RPMI7951 (cell line): Measurements from ENCODE around the gene YWHAQ. TPM values are rescaled to one million over a fixed set of nuclear protein-coding genes. Genes with fewer than 3 reads are reported as not detected.
"Not testable (repeated sequence)": the region's sequence is repeated elsewhere in the genome, so short reads cannot be mapped to it uniquely, and the experiment has no call there.

Experiments used
- DNase-seq: peaks from one replicate; pipeline ENCODE4 v3.0.0-alpha.2; 2012; ENCODE audit warnings: low read depth
- total RNA-seq: library from RNA; depleted of rRNA; stranded (reverse); fragments of >200 nt; shearing (Covaris generic); gene quantifications from 2 replicates; pipeline ENCODE4 v1.2.3, GENCODE V29; 2014

YWHAQ gene
- total RNA-seq, 1 experiment from 2014 or later, result 1,267 TPM

DNA sequence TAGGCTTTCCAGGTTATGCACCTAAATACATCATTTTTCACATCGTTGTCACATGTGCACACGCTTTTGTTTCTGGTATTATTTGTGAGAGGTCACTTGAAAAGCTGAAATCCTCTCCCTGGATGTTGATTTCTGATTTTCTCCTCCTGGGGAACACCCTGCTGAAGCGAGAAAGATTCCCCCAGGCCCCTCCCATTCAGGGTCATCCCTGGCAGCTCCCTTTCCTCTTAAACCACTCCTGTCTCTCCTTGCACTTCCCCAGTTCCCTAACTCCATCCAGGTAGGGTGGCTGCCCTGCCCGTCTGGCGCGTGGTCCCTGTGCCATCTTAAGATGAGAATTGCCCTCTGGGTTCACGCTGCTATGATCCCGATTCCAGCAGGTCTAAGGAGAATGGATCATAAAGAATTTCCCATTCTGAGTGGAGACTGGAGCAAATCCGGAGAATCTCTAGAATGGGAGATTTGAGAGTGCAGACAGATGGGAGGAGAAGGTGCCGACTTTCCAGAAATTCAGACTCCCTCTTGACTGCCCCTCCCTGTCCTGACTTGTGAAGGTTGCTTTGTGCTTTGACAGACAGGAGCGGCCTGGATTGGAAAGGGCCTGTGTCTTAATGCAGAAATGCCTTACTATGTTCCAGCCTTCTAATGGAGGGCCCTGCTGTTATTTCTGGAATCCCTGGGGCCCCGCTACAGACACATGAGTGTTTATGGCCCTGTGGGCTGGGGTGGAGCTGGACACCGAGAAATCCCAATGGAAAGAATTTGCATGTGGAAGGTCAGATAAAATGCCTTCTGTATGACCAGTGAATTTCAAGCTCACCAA, 1.3 kb upstream of the YWHAQ start:
- peak; percentile 63 for DNase-seq

DNA sequence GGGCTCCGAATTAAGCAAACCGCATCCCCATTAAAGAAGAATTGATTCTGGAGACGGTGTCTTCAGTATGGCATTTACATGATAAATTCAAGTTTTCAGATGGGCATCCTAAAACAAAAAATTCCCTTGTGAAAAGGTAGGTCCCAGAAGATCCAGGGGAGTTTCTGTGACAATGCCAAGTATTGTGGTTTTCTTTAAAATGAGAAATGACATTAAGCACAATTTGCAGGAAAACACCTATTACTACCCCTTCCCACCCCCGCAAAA, 689 bp upstream of the YWHAQ start:
- no peak for DNase-seq

DNA sequence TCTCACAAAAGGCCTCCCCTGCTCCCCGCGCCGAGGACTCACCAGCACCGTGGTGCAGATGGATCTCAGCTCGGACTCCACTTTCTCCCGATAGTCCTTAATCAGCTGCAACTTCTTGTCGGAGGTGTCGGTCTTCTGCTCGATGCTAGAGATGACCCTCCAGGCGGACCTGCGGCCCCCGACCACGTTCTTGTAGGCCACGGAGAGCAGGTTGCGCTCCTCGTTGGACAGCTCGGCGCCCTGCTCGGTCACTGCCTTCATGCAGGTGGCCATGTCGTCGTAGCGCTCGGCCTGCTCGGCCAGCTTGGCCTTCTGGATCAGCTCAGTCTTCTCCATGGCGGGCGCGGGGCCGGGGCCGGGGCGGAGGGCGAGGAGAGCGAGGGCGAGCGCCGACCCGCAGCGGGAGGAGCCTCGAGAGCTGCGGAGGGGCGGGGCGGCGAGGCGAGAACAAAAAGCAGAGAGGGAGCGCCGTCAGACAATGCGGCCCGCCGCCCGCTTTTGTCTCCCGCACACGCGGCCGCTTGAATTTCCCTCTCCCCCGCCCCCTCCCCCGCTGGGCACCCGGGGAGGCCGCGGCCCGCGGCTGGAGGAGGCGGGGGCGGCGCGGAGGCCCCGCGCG, 571 bp downstream of the YWHAQ start:
- peak; percentile 83 for DNase-seq

DNA sequence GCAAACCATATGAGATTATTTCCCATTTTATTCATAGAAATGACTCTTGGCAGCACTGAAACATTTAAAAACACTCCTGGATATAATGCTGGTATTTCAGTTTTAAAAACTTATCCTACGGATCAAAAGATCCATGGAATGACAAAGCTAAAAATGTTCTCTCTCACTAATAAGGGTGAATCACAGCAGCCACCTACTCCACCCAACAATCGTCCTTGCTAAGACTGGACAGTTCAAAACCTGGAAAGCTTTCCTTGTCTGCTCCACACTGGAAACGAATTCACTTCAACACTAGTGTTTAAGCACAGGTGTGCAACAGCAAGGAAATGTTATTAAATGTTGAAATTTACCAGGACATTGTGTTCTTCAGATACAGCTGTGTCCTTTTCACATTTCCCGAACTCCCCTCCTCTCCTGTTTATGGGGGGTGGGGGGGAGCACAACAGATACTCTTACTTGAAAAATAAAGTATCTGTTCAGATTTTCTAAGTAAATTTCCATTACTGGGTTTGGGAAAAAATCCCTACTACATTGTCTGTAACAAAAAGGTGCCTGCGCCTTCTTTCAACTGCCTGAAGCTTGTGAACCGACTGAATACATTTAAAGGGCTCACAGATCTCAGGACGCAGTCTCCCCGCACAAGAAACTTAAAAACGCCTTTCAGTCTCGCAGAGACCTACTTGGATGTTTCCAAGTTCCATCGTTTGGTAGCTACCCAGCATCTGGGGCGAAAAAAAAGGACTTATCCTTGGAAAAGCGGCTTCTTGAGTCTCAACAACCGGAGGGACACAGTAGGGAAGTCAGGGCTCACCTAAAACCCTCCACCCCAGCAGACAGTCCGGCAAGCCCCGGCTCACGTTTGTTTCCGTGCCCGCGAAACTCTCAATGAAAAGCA, 1.3 kb downstream of the YWHAQ start:
- DNase-seq, result peak; percentile 66

DNA sequence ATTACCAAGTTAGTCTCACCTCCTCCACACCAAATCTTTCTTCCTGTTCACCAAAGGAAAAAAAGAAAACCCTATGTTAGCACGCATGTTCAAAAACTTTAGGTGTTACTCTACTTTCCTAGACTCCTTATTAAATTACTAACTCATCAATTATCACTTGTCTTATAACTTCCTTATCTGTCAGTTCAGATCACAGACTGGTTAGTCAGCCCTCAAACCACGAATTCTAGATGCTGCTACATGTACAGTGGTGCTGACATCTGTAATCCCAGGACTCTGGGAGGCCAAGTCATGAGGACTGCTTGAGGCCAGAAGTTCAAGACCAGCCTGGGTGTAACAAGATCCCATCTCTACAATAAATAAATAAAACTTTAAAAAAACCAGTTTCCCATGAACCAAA, 3.5 kb downstream of the YWHAQ start:
- DNase-seq, result peak; percentile 67

DNA sequence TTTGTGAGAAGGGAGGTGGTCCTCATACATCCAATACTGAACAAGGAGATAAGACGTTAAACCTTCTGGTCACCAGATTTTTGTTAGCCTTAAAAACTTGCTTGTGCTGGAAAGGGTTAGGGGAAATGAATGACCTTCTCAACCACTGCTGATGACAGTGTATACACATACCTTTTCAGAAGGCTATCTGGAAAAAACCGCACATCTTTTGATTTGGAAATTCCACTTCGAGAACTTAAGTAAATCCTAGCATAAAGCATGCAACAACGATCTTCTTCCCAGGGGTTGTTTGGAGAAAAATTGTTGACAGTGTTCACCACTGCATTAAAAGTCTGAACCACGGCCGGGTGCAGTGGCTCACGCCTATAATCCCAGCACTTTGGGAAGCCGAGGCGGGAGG, 7.6 kb downstream of the YWHAQ start:
- no peak for DNase-seq

DNA sequence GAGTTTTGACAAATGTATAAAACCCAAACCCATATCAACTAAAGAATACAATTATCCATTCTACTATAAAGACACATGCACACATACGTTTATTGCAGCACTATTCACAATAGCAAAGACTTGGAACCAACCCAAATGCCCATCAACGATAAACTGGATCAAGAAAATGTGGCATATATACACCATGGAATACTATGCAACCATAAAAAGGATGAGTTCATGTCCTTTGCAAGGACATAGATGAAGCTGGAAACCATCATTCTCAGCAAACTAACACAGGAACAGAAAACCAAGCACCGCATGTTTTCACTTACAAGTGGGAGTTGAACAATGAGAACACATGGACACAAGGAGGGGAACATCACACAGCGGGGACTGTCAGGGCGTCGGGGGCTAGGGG, 9.1 kb downstream of the YWHAQ start:
- DNase-seq, result not testable (repeated sequence)

DNA sequence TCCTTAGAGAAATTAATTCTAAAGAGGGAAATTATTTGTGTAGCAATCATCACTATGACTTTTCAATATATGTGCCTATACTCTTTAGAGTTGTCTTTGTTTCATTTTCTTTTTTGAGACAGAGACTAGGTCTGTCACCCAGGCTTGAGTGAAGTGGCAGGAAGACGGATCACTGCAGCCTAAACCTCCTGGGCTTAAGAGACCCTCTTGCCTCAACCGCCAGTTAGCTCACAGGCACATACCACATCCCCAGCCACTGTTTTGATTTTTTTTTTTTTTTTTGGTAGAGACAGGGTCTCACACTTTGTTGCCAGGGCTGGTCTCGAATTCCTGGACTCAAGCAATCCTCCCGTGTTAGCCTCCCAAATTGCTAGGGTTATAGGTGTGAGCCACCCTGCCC, 12.4 kb downstream of the YWHAQ start:
- DNase-seq, result no peak

DNA sequence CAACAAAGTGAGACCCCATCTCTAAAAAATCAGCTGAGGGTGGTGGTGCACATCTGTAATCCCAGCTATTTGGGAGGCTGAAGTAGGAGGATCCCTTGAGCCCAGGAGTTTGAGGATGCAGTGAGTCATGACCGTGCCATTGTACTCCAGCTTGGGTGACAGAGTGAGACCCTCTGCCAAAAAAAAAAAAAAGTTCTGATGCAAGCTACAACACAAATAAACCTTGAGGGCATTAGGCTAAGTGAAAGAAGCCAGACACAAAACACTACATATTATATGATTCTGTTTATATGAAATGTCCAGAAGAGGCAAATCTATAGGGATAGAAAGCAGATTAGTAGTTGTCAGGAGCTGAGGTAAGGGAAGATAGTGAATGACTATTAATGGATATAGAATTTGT, 13.0 kb downstream of the YWHAQ start:
- peak; percentile 77 for DNase-seq

DNA sequence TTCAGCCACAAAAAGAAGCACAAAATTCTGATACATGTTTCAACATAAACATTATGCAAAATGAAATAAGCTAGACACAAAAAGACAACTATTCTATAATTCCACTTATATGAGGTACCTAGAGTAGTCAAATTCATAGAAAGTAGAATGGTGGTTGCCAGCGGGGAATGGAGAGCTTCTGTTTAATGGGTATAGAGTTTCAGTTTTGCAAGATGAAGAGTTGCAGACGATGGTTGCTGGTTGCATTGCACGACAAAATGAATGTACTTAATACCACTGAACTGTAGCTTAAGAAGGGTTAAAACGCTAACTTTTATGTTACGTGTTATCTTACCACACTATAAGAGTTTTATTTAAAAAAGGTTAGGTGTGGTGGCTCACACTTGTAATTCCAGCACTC, 13.5 kb downstream of the YWHAQ start:
- no peak for DNase-seq

DNA sequence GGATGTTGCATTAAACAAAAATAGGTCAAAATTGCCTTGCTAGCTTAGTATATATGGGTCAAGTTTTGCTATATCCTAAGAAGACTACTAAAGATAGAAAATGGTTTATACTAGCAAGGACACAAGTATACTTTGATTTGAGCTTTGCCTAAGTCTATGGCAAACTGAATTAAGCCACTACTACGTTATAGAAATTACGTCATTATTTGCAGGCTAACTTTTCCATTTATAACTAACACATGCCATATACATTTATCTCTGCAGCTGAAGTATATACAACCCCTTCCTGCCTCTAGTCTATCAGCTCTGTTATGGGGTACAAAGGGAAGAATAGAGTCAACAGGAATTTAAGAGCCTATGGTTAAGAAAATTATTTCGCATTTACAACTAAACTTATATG, 16.2 kb downstream of the YWHAQ start:
- no peak for DNase-seq

DNA sequence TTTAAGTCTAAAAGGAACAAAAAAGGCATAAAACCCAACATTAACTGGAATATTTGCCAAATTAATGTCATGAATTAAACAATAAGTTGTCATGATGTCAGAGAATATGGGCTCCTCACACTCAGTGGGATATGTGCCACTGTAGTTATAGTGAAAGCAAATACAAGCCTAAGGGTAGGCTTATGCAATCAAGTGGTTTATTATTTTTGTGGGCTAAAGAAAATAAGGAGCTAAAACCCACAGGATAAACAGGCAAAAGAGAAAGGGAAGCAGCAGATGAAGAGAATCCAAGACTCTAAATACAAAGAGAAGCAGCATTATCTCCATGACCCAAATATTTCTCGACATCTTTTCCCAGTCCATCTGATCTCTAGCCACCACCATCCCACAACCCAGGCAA, 17.5 kb downstream of the YWHAQ start:
- DNase-seq, result peak; percentile 94

DNA sequence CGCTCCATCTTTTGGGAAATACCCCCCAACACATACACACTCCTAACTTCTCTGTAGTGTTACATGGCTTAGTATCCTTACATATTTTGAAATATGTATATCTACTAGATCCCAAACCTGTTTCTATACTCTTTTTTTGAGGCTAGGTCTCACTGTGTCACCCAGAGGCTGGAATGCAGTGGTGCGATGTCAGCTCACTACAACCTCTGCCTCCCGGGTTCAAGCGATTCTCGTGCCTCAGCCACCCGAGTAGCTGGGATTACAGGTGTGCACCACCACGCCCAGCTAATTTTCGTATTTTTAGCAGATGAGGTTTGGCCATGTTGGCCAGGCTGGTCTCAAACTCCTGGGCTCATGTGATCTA, 19.3 kb downstream of the YWHAQ start:
- not testable (repeated sequence) for DNase-seq

DNA sequence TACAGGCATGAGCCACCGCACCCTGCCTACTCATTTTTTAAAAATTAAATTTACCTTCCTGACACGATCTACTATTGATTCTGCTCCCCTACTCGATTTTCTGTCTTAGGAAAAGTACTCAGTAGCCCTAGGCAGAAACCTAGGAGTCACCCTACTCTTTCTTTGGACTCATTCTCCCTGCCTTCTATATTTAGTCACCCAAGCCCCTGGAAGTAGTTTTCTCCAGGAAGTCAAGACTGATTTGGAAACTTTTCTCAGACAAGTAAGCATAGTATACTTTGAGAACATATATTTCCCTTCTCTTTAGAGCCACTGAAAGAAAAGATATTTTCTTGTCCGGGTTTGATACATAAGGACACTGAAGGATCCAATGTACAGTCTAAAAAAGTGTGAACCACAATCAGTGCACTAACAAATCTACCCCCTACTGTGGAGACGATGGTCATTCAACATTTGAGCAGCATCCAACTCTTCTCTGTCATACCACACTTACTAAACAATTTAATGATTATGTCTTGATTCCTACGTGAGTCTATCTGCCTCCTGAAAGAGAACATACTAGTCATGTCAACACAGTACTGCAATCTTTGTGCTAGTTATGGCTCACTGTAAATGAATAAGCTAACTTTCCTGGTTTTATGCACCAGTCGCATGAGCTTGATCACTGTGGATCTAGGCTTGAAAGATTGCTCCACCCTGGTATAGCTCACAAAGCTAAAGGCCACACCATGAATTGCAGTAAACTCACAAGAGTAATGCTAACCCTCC, 19.8 kb downstream of the YWHAQ start:
- DNase-seq, result peak; percentile 67

DNA sequence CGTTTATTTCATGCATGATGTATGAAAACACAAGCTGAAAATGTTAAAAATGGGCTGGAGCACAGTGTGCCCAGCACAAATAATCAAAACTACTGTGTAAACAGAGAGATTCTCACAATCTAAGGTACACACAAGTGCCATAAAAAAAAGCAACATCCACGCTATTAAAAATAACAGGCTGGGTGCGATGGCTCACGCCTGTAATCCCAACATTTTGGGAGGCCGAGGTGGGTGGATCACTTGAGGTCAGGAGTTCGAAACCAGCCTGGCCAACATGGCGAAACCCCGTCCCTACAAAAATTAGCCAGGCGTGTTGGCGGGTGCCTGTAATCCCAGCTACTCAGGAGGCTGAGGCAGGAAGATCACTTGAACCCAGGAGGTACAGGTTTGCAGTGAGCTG, 22.3 kb downstream of the YWHAQ start:
- DNase-seq, result not testable (repeated sequence)

DNA sequence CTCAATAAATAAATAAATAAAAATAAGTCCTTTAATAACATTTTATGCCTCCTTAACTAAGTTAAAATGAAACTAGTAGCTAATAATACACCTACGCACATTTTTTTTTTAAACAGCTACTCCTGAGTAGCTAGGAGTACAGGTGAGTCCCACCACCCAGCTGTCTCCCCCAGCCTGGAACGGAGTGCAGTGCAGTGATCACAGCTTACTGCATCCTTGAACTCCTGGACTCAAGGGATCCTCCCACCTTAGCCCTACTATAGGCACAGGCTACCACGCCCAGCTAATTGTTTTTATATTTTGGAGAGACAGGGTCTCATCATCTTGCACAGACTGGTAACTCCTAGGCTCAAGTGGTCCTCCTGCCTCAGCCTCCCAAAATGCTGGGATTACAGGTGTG, 28.4 kb downstream of the YWHAQ start:
- DNase-seq, result no peak

DNA sequence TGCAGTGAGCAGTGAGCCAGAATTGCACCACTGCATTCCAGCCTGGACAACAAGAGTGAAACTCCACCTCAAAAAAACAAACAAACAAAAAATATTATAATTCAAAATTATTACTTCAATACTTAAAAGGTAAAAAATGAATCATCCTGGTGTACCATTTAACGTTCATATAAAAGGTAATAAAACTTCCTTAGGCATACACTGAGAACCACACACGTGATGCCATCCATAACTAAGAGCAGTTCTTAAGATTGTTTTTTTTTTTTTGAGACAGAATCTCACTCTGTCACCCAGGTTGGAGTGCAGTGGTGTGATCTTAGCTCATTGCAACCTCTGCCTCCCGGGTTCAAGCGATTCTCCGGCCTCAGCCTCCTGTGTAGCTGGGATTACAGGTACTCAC, 29.4 kb downstream of the YWHAQ start:
- no peak for DNase-seq

DNA sequence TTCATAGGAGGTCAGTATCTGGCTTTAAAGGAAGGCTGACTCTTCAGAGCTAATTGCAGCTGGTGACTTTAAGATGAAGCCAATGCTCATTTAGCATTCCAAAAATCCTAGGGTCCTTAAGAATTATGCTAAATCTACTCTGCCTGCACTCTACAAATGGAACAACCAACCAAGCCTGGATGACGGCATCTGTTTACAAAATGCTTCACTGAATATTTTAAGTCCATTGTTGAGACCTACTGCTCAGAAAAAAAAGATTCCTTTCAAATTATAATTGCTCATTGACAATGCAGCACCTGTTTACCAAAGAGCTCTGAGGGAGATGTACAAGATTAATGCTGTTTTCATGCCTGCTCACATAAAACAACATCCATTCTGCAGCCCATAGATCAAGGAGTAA, 31.4 kb downstream of the YWHAQ start:
- no peak for DNase-seq

DNA sequence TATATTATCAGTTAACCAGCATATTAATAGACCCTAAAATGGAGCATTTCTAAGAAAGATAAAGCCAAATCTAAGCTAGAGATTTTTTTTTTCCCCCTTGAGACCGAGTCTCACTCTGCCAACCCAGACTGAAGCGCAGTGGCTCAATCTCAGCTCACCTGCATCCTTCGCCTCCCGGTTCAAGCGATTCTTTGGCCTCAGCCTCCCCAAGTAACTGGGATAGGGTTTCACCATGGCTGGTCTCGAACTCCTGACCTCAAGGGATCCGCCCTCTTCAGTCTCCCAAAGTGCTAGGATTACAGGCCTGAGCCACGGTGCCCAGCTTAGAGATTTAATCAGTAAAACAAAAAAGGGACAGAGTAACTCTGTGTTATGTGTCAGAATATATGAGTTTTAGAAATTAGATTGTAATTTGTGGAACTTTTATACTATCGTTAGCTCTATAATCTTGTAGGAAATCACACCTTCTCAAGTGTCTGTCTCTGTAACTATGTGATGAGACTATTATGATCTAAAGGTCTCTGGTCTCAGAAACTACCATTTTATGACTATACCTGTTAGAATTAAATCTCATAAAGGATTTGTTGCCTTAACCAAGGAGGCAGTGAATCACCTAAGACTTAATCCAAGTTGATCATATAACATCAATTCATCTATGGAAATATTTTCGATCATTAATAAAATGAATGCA, 34.0 kb downstream of the YWHAQ start:
- no peak for DNase-seq

DNA sequence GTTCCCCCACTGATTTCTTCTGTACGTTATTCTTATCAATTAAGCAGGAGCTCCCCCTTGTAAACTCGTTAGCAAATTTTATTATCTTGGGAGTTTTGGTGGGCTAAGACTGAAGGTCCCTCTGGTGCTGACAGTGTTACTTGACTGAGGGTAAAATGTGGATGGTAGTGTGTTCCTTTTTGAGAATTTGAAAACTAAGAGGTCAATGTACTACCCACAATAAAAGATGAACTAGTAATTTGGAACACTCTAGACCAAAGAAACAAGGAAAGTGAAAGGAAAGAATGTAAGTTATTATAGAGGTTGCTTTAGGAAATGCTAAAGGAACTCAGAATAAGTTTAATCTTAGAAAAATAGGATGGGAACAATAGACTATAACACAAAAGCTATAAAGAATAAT, 35.1 kb downstream of the YWHAQ start:
- DNase-seq, result no peak

DNA sequence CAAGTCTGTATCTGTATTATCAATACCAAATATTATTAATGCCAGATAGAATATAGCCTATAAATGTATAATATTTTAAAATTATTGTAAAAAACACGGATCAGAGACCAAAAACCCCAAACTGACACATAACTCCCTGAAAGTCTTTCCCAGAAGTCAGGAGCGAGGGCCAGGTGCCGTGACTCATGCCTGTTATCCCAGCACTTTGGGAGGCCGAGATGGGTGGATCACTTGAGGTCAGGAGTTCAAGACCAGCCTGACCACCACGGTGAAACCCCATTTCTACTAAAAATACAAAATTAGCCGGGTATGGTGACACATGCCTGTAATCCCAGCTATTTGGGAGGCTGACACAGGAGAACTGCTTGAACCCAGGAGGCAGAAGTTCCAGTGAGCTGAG, 35.5 kb downstream of the YWHAQ start:
- peak; percentile 79 for DNase-seq
